Activated T-cell treated with anti-CD3 and anti-CD28 coated beads for 1 hour (primary cell): ENCODE data around the gene HSPA9.

Experiments used
- DNase-seq: peaks from one replicate; pipeline ENCODE4 v3.0.0-alpha.2; 2020; ENCODE audit warnings: low read depth

The HSPA9 gene

GRCh38 chr5:138560971-138561370 is 14.2 kb downstream of the HSPA9 start:
- no peak for DNase-seq

DNA sequence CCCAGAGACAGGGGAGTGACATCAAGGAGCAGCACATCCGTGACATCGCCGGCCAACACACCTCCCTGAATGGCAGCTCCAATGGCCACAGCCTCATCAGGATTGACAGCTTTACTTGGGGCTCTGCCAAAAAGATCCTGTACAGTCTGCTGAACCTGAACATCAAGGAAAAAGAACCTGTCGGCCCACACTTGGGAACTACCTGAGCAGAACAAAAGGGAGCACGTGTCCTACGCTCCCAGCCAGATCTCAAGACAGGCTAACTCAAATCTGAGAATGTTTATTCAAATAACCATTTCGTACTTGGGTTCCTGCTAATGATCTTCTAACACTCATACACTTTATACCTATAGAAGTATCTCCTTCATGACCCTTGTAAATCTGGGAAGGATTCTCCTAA is 15.3 kb downstream of the HSPA9 start:
- no peak for DNase-seq

GRCh38 chr5:138557677-138558076 is 17.5 kb downstream of the HSPA9 start:
- DNase-seq = no peak

DNA sequence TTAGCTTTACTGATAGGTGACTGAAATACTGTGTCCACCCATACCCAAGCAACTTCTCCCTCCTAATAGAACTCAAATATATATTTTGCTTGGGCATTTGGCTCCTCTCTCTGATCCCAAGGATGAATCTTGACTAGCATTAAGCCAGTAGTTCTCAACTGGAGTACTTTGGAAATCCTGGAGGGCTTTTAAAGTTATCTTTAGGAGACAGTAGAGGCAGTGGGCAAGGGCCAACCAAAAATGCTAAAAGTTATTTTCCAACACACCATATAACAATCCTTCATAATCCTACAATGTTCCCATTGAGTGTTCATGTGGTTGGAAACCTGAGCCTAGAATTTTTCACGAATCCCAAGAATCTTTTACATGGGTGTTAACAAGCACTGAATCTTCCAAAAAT is 21.1 kb downstream of the HSPA9 start:
- DNase-seq = no peak

GRCh38 chr5:138553437-138554095 is 21.6 kb downstream of the HSPA9 start:
- no peak for DNase-seq

- no peak for DNase-seq
These were observed 22.5 kb downstream of the HSPA9 start for GRCh38 chr5:138552657-138553056.

GRCh38 chr5:138549414-138549813 is 25.8 kb downstream of the HSPA9 start:
- no peak for DNase-seq

GRCh38 chr5:138545919-138546562 is 29.2 kb downstream of the HSPA9 start:
- DNase-seq = no peak

DNA sequence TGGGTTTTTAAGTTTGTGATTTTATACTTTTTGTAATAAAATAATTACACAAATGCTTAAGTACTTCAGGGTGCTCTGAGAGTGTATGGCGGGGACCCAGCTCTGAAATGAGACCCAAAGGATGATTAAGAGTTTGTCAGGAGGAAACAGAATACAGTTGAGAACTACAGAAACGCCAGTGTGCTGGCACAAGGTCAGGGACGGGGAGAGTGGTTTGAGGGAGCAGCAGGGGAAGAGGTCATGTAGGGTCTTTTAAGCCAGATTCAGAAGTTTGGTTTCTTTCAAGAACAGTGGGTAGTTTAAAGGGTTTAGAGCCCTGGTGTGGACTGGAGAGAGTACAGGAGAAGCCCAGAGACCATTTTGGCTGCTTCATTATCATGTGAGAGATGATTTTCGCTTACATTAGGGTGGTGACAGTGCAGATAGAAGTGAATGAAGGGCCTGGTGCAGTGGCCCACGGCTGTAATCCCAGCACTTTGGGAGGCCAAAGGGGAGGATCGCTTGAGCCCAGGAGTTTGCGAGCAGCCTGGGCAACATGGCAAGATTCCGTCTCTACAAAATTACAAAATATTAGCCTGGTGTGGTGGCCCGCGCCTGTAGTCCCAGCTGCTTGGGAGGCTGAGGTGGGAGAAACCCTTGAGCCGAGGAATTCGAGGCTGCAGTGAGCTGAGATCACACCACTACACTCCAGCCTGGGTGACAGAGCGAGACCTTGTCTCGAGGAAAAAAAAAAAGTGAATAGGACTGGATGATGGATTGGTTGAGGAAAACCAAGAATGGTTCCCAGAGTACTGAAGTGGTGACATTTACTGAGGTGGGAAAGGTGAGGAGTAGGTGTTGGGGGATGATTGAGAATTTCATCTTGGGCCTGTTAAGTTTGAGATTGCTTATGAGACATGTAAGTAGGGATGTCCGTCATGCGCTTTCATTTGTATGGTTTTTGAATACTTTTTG is 30.7 kb downstream of the HSPA9 start:
- DNase-seq = peak; percentile 3

DNA sequence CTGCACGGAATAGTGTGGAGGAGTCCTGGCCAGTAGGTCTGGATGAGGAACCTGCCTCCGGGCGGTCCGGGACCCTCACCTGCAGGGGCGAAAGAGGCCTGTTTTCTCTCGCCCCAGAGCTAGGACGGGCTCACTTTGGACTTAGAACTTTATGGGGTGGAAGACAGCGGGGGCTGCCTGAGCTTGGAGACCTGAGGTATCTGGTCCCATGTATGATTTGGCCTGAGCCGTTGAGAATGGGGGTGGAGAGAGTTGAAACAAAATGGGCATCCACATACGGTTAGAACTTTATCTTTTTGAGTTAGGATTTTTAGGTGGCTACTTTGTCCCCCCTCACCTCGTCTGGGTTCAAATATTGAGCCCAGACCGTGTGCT is 31.5 kb downstream of the HSPA9 start:
- DNase-seq = no peak

DNA sequence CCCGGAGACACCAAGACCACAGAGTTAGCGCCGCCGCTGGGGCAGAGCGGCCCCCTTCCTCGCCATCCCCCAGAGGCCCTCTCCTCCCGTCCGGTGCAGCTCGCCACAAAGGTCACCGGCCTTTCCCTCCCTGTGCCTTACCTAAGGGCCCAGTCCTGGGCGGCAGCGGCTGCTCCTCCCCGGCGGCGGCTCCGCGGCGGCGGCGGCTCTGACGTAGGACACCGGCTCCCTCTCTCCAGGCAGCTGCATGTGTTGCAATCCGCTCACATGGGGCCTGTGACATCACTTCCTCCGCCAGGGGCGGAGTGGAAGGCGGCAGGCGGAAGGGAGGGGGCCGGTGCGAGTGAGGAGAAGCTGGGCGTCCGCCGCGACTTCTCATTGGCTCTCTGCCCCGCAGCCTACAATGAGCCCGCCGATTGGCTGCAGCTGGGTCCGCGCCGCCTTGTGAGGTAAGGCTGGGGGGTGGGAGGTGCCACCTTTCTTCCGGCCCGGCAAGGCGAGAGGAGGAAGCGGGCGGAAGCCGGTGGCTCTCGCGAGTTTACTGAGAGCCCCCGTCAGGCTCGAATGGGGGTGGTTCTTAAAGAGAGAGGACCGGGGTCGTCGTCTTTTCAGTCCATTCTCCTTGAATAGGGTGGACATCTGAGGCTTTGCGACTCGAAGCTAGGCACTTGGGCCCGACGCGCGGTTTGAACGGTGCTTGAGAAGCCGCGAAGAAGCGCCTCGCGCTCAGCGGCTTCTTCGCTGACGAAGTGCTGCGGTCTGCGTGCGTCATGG is 32.1 kb downstream of the HSPA9 start, which contains the start of gene ETF1:
TSS of gene ETF1 (minus strand) at position 281 of the 774 bp plus-strand sequence. CDS start 318 bp downstream, outside the sequence.
- DNase-seq = peak; percentile 97

GRCh38 chr5:138542180-138542955 is 32.8 kb downstream of the HSPA9 start:
- DNase-seq = no peak

DNA sequence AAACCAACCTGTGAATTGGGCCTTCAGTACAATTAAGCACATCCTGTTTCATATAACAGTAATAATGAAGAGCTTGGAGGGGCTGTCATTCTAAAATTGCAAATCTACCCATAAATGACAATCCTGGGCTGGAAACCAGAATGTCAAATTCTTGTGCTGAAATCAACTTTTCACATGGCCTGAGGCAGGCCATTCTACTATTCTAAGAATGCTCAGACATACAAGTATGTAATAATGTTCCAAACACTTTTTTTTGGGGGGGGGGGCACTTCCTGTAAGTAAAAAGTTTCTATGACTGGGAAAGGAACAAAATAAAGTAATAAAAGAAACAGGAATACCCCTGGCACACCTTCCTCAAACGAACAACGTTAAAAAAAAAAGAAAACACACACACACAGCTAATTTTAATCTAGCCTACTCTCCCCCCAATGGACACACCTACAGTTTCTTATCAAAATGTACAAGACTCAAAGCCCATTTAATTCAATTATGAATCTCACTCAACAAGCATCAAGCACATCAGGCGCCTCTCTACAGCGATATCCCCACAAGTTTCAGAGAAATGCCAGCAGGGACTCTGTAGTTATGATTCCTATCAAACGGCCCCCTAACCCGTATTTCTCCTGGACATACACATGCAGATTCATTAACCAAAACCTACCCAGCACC is 33.6 kb downstream of the HSPA9 start:
- no peak for DNase-seq

- DNase-seq = no peak
These were observed 35.4 kb downstream of the HSPA9 start for GRCh38 chr5:138539791-138540190.

DNA sequence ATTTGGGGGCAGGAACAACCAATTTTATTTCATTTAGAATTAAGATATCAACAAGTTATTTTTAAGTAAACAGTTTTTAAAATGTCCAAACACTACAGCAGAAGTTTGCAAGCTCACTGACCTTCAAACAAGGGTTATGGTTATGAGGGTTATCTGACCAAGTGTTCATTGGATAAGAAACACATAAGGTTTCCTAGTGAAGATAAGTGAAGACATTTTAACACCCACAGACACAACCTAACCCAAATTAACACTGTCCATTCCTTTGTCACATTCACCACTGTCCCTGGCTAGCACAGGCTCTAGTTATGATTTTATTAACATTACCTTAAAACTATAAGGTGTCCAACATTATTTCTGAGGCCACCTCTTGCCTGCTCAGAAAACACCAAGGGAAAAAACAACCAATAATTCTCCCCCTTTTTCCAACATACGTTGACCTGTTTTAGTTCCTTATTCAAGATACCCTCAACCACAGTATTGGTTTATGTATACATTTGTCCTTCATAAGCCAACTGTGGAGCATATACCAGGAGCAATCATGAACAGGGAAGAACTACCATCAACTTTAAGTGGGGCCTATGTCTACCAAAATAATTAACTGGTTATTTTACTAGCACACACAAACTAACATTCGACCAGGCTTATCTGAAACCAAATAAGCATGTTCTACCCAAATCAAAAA is 36.1 kb downstream of the HSPA9 start:
- no peak for DNase-seq

DNA sequence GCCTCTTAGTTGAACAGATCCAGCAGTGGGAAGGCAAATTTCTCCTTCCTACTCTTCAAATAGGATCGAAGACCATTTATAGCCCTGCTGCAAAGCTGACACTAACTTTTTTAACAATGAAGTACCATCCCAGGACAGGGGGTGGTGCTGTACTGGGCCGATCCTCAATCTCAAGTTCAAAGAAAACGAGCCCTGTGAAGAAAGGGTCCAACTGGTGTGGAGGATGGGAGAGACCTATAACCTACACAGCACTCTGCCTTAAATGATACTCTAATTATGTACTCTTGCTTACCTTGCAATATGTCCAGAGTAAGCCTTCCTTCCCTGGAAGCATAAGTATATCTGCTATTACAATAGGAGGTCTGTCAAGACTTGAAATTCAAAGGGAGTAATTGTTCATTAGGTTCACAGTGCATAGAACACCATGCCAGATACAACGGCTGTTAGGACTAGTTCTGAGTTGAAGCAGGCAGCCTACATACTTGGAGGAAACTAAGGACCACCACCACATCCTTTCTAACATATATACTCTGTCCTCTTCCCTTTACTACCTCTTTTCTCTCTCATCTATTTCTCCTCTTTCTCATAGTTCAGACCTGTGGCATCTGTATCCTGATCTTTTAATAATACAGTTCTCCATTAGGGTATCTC is 38.4 kb downstream of the HSPA9 start:
- no peak for DNase-seq

GRCh38 chr5:138536215-138536614 is 39.0 kb downstream of the HSPA9 start:
- DNase-seq = no peak

- no peak for DNase-seq
These were observed 40.9 kb downstream of the HSPA9 start for GRCh38 chr5:138533973-138534941.
